COLO829 (cell line): ENCODE results near the gene CDR2.
"Not testable (repeated sequence)": the region's sequence is repeated elsewhere in the genome, so short reads cannot be mapped to it uniquely, and the experiment has no call there.

ENCODE experiments used
- DNase-seq: peaks from one replicate; pipeline ENCODE4 v3.0.0; 2012; ENCODE audit warnings: low spot score

CDR2 gene

GRCh38 chr16:22374311-22375116 is at the start of gene CDR2:
CDR2 (minus strand) TSS chr16:22374619; CDS start chr16:22374309, 310 bp downstream.
- DNase-seq, result peak; percentile 90

- DNase-seq, result no peak
Observed at GRCh38 chr16:22423716-22424115, 49.3 kb upstream of the CDR2 start.

DNA sequence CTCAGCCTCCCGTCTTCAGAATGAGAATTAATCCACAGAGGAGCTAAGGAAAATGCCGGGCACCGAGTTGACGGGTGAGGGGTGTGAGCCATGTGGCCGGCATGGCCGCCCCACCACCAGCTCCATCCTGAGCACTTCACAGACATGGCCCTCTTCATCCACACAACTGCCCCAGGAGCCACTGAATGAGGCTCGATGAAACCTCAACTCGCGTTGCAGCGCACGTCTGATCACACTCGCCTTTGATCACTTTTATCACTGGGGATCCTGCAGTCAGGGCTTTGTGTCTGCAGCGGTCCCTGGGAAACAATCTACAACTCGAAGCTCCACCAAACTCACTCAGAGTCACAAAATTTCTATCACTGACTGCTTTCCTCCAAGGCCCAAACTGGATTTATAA is 46.7 kb upstream of the CDR2 start:
- DNase-seq, result no peak

DNA sequence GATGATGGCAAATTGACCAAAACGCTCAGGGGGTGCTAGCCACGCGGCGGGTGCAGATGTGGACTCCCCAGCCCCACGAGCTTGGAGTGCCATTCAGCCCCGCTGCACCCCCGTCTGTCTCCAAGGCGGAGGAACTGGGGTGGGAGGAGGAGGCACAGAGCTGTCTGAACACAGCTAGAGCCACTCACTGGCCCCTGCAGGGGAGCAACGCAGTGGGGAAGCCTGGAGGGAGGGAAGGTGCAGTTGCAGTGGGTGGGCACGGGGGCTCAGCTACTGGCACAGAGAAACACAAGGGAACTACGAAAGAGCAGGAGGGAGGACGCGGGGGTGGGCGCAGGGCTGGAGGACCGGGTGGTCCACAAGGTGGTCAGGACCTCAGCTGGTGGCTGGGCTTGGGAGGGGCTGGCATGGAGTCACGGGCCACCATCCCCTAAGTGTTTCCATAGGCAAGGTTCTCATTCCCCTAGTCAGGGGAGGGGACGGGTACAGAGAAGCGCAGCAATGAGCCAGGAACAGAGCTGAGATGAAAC is 46.3 kb upstream of the CDR2 start:
- no peak for DNase-seq

- DNase-seq, result no peak
Observed at GRCh38 chr16:22419908-22420307, 45.5 kb upstream of the CDR2 start.

GRCh38 chr16:22418826-22419225 is 44.4 kb upstream of the CDR2 start:
- no peak for DNase-seq

DNA sequence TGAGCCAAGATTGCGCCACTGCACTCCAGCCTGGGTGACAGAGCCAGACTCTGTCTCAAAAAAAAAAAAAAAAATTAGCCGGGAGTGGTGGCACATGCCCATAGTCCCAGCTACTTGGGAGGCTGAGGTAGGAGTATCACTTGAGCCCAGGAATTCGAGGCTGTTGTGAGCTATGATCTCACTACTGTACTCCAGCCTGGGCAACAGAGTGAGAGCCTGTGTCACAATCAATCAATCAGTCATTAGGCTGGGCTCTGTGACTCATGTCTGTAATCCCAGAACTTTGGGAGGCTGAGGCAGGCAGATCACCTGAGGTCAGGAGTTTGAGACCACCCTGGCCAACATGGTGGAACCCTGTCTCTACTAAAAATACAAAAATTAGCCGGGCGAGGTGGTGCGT is 43.4 kb upstream of the CDR2 start:
- not testable (repeated sequence) for DNase-seq

DNA sequence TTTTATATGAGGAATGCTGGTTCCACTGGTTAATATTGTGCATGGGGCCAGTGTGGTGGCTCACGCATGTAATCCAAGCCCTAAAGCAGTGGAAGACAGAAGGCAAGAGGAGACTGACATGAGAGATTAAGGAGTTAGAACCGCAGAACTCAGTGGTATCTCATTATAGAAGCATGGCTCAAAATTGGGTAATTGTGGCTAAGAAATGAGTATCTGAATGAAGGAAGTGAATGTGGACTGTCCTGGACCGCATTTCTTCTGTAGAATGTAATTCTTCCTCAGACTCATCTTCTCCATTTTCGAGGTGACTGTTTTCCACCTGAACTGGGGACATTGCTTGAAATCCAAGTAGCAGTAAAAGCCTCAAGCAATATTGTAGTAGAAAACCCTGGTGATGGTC is 42.6 kb upstream of the CDR2 start:
- DNase-seq, result no peak

- no peak for DNase-seq
Observed at GRCh38 chr16:22413819-22414218, 39.4 kb upstream of the CDR2 start.

DNA sequence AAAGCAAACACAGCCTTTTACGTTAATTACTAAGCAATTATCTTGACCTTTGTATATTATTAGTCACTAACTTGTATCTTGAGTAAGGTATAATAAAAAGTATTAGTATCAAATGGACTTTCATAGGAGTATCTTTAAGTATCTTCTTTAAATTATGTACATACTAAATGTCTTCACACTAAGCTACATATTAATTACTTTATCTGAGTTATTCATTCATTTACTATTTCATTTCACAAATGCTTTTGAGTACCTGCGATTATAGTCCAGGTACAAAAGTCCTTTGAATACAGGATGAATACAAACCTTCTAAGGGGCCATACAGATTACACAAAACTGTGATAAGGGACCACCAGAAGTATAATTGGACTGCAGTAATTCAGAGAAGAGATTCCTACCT is 33.1 kb upstream of the CDR2 start:
- DNase-seq, result no peak

DNA sequence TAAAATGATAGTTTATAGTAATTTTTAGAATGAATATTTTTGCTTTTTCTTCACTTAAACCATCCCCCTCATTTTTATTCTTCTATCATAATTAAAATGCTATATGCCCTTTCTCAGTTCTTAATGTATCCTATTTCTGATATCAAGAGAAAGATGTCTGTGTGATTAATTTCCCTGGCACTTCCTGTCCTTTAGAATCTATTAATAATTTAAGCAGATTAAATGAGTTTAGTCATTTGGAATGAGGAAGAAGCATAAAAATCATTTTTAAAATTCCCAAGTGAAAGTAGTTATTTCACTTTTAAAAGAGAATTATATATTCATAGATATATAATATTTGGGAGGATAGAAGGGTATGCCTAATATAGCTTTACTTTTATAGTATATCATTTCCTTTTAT is 27.8 kb upstream of the CDR2 start:
- DNase-seq, result peak; percentile 42

DNA sequence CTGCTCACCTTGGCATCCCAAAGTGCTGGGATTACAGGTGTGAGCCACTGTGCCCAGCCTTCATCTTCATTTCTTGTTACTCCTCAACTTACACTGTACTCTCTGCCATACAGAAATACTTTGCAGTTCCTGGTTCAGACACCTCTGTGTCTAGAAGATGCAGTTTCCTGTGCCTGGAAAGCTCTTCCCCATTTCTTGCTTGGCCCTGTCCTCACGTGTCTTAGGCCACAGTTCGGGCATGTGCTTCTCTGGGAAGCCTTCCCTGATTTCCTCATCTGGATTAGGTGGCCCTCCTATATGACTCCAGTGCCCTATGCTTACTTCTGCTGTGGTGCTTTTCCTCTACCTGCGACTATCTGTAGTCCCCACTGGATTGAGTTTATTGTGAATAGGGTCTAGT is 26.5 kb upstream of the CDR2 start:
- no peak for DNase-seq

DNA sequence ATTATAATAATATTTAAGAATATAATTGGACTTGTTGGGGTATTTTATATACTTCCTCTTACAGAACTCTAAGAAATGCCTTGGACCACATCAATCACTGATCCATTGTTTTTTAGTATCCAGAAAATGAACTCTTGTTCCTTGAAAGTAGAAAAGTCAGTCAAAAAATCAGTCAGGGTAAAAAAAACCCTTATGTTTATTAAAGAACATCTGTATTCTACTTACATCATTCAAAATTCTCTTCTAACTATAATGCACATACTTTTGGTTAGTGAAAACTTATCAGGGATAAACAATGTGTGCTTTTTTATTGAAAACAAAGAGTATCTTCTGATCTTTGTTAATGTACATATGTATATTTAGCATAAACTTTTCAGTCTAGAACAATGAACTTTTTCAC is 23.5 kb upstream of the CDR2 start:
- peak; percentile 62 for DNase-seq

DNA sequence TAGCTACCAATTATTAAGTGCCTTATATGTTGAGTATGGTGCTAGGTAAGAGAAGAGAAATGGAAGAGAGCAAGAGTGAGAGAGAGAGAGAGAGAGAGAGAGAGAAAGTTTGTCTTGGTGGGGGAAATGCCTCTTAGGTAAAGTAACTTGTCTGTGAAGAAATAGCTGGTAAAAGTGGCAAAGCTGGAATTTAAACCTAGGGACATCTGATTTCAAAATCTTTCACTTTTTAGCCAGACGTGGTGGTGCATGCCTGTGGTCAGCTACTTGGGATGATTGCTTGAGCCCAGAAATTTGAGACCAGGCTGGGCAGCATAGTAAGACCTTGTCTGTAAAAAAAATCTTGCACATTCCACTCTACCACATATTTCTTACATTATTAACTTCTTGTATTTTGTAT is 23.0 kb upstream of the CDR2 start:
- no peak for DNase-seq

- DNase-seq, result no peak
Observed at GRCh38 chr16:22395960-22396359, 21.5 kb upstream of the CDR2 start.

- DNase-seq, result no peak
Observed at GRCh38 chr16:22394121-22394520, 19.7 kb upstream of the CDR2 start.

- no peak for DNase-seq
Observed at GRCh38 chr16:22388101-22388644, 13.8 kb upstream of the CDR2 start.

DNA sequence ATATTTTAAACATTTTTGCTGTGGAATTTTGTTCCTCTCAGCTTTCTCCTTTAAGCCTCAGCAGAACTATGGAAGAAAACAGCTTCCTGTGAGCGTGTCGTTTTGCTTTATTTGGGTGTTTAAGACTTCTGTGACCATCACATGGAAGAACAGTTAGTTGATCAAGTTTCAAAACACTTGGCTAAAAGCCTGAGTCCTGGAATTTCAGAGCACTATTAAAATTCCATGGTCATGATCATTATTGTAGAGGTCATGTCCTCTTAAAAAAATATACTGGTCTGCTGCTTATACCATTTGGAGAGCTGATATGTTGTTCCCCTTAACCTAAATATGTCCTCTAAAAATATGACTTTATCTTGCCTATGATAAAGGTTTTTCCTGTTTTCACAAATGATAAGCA is 12.6 kb upstream of the CDR2 start:
- peak; percentile 48 for DNase-seq

DNA sequence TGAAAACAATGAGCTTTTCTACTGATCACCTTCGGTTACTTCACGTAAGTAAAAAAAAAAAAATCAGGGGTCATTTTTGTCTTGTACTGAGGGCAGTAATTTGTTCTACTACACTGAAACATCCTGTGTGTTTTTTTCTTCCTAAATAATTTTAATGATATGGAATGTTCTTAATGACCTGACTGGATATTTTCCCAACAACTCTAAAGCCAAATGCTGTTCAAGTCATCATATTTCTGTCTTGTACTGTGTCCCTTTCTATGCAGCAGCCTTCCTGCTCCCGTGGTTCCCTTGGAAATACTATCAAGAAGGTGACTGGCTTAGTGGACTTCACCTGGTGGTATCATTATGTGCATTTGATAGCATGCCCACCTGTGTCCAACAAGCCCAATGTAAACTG is 10.8 kb upstream of the CDR2 start:
- no peak for DNase-seq

GRCh38 chr16:22383827-22384226 is 9.4 kb upstream of the CDR2 start:
- DNase-seq, result no peak

DNA sequence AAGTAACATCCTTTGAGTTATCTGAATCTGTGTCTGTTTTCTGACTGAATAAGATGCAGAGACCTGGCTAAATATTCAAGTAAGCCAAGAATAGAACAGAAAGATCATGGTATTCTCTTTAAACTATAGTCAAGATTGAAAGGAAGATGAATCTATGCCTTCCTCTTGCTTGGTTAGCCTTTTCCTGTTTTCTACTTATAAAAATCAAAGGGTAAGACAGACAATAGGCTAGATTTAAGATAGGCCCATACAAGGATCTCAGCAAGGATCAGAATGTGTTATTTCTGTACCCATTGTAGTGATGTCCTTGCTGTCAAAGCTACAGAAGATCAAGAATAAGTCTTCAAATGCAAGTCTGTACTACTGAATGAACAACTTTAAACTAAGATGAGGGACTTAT is 7.0 kb upstream of the CDR2 start:
- DNase-seq, result no peak

GRCh38 chr16:22380529-22380928 is 6.1 kb upstream of the CDR2 start:
- DNase-seq, result no peak

DNA sequence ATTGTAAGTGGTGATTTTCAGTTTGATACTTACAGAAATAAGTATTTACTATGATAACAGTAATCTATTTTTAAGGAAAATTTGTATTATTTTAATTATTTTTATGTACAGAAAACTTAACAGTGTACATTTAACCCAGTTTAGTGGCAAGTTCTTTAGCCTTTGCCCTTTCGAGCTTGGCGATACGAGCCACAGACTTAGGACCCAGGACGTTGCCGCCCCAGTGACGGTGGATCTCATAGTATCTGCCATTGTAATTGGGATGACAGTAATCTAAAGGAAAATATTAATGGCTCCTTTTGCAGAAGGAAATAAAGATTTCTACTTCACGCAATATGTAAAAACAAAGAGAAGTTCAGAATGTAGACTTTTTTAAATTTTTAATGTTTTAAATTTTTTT is 5.2 kb upstream of the CDR2 start:
- DNase-seq, result no peak
